Measurements from ENCODE around the gene GNAS.

GNAS gene

DNA sequence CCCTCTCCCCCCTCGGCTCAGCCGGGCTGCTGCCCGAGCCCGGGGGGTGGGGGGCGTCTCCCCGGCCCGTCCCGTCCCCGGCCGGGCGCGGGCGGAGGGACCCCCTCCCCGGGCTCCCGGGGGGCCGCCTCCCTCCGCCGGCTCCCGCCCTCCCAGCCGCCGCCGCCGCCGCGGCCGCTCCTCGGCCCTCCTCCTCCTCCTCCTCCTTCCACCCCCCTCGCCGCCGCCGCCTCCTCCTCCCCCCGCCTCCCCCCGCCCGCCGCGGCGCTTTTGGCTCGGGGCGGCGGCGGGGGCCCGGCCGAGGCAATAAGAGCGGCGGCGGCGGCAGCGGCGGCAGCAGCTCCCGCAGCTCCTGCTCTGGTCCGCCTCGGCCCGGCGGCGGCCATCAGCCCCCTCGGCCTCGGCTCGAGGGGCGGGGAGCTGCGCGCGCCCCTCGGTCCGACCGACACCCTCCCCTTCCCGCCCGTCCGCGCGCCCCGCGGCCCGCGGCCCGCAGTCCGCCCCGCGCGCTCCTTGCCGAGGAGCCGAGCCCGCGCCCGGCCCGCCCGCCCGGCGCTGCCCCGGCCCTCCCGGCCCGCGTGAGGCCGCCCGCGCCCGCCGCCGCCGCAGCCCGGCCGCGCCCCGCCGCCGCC, 38.7 kb downstream of the GNAS start:
- TF ChIP-seq, protein P1, sequence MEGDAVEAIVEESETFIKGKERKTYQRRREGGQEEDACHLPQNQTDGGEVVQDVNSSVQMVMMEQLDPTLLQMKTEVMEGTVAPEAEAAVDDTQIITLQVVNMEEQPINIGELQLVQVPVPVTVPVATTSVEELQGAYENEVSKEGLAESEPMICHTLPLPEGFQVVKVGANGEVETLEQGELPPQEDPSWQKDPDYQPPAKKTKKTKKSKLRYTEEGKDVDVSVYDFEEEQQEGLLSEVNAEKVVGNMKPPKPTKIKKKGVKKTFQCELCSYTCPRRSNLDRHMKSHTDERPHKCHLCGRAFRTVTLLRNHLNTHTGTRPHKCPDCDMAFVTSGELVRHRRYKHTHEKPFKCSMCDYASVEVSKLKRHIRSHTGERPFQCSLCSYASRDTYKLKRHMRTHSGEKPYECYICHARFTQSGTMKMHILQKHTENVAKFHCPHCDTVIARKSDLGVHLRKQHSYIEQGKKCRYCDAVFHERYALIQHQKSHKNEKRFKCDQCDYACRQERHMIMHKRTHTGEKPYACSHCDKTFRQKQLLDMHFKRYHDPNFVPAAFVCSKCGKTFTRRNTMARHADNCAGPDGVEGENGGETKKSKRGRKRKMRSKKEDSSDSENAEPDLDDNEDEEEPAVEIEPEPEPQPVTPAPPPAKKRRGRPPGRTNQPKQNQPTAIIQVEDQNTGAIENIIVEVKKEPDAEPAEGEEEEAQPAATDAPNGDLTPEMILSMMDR (conservative IDR thresholded peaks at IDR 0.05): no peak
- peak overlapping the region; percentile 100 for H3K27ac ChIP-seq

DNA sequence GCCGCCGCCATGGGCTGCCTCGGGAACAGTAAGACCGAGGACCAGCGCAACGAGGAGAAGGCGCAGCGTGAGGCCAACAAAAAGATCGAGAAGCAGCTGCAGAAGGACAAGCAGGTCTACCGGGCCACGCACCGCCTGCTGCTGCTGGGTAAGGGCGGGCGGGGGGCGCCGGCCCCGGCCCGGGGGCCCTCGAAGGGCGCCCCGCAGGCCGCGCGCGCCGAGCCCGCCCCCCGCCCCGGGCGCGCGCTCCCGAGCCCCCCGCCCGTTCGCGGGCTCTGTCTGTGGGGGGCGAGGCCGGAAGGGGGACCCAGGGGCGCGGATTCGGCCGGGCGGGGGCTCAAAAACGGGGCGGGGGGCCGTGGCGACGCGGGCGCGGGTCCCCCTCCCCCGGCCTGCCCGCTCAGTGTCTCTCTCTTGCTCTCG, 39.2 kb downstream of the GNAS start:
- TF ChIP-seq, protein P1 (conservative IDR thresholded peaks at IDR 0.05): no peak
- peak overlapping the region; percentile 100 for H3K27ac ChIP-seq

DNA sequence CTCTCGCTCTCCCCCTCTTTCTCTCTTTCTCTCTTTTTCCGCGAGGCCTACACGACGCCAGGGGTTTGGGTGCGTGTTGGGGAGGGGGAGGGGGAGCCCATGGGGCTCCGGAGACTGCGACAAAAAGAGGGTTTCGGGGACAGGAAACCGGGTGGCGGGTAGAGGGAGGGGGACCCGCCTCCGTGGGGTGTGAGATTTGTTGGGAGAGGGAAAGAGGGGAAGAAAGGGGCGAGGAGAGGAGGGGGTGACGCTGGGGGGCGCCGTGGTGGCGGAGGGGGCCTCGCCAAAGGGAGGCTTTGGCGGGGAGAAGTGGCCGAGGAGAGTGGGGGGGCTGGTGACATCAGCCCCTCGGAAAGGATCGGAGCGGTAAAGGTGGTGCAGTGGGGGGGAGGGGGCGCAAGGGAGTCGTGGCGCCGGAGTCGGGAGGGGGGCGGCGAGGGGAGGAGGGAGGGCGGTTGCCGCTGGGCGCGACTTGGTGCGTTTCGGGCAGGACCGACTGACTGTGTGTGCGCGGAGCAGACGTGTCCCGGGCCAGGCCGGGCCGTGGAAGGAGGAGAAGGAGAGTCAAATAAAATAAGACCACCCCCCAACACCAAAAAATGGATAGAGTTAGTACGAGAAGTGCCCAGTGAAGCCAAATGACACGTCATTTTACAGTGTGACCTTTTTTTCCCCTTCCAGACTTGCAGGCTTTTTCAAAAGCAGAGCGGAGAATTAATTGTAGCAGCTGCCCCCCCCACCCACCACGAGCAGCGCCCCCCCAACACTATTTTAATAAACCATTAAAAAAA, 39.8 kb downstream of the GNAS start:
- TF ChIP-seq, protein P1 (conservative IDR thresholded peaks at IDR 0.05): no peak
- H3K27ac ChIP-seq: peak overlapping the region; percentile 100

DNA sequence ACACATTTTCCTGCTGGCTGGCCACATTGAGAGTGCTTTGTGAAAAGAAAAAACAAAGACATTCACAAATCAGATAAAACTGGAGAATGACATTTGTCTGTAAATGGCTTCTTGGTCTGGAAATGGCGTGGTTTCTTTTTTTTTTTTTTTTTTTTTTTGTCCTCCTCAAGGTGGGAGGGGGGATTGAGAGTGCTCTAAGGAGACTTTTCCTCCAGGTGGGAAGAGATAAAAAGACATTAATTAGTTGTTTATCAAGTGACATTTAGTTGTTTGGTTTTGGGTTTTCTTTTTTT, 40.4 kb downstream of the GNAS start:
- peak overlapping the region; percentile 100 for H3K27ac ChIP-seq
- TF ChIP-seq, protein P1 (conservative IDR thresholded peaks at IDR 0.05): no peak

DNA sequence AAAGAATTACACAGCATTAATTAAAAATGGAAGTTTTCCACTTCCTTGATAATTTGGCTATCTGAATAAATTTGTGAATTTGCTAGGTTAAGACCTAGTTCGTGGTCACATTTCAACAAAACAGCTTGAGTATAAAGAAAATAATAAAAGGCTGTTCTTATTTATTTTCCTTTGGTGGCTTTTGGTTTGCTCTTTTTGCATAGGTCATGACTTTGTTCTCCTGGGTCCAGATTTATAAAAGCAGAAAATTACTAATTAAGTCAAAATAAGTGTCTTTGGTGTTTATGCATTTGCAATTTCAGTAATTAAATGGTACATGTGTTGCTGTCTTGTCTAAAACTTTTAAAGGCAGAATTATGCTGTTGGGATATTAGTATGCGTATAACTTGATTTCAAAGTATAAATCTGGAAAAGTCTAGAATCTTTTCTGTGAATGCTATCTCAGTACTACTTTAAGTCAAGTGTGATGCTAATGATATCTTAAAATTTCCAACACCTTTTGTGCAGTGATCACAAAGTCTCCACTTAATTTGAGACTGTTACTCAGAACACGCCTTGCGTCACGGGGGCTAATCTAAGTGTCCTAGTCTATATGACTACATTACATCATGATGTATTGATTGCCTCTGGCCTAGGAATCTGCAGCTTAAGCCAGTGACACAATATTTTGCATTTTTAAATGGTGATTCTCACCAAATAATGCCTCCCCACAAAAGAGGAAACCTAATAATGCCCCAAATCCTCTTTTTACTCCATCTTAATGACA, 41.0 kb downstream of the GNAS start:
- H3K27ac ChIP-seq: peak overlapping the region; percentile 100
- TF ChIP-seq, protein P1 (conservative IDR thresholded peaks at IDR 0.05): no peak

DNA sequence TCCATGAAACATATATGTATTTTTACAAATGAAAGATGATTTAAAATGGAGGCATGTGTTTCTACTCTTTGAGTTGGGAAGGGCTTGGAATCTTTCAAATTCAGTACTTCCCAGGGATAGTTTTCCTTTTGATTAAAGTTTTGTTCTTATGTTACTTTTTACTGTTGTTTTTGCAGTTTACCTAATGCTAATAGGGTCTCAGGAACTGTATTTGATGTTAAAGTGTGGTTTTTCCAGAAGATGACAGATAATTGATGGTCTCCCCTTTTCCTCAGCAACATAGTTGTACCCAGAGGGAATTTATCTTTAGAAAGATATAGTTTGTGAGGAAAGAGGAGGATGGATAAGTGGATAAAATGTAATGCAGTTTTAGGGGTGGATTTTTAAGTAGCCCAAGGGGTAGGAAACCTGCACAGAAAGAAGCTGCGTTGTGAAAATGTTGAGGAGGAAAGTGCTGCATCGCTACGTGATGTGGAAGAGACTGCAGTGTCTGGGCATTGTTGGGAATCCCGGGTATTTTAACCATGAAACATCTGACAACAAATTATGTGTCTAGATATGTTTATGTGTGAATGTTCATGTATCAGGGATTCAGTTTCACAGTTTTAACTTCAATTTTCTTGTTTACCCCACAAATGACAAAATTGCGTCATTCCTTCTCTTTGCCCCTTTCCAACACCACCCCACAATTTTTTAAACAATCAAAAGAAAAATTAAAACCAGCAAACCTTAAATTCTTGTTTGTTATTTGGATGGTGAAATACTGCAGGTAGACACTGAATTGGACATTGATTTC, 42.3 kb downstream of the GNAS start:
- H3K27ac ChIP-seq: peak overlapping the region; percentile 100
- TF ChIP-seq, protein P1 (conservative IDR thresholded peaks at IDR 0.05): no peak
